Stomach (tissue), 9 donors: ENCODE results near the gene COA8. TPM values are rescaled to one million over a fixed set of nuclear protein-coding genes. Genes with fewer than 3 reads are reported as not detected.
A peak's percentile ranks its signal among the peaks of the same experiment; 100 is the strongest.

ENCODE experiments used
- DNase-seq, 2 donors: peaks; one replicate each; pipeline versions ENCODE4 v3.0.0 to v3.0.0-alpha.2; 2013 to 2019
- H3K27ac ChIP-seq, 5 donors: fragments of 200-600 bp in 4 of 5; sonication (generic) in 4 of 5; one replicate each; pipeline ENCODE4 v1.5.1; 2013 to 2019; ENCODE audit warnings: mild to moderate bottlenecking in 1 of 5, moderate library complexity in 1 of 5
- H3K27me3 ChIP-seq, 3 donors: fragments of 200-600 bp; sonication (generic); one replicate each; pipeline ENCODE4 v1.5.1; 2017 to 2019; ENCODE audit warnings: mixed run types in 1 of 3
- H3K36me3 ChIP-seq, 4 donors: fragments of 200-600 bp; sonication (generic); 1 replicate in 3 of 4; 2 replicates in 1 of 4; pipeline ENCODE4 v1.5.1; 2016 to 2019
- H3K4me1 ChIP-seq, 4 donors: fragments of 200-600 bp; sonication (generic); one replicate each; pipeline ENCODE4 v1.5.1; 2016 to 2019
- H3K4me3 ChIP-seq, 4 donors: fragments of 200-600 bp; sonication (generic) in 3 of 4; one replicate each; pipeline ENCODE4 v1.5.1; 2016 to 2019; ENCODE audit warnings: mild to moderate bottlenecking in 1 of 4
- H3K9me3 ChIP-seq, 4 donors: fragments of 200-600 bp; sonication (generic); one replicate each; pipeline ENCODE4 v1.5.1; 2016 to 2019
- EP300 ChIP-seq: sonication (generic); formaldehyde crosslinking; IDR thresholded peaks from one replicate; pipeline ENCODE4 v1.6.1; 2017; ENCODE audit warnings: antibody characterized with exemption
- POLR2A ChIP-seq, 4 donors: fragments of 450-650 bp; IDR thresholded peaks; one replicate each; pipeline ENCODE4 v1.6.1; 2016; ENCODE audit warnings: antibody characterized with exemption in 4 of 4, control low read depth in 2 of 4, mild to moderate bottlenecking in 1 of 4, moderate library complexity in 1 of 4
- POLR2AphosphoS5 ChIP-seq, 3 donors: sonication (generic); formaldehyde crosslinking; IDR thresholded peaks; one replicate each; pipeline ENCODE4 v1.6.1; 2016; ENCODE audit warnings: antibody characterized with exemption in 3 of 3
- WGBS, 5 donors: extraction: QIAGEN DNeasy Blood & Tissue Kit in 3 of 5; methylation state at CpG; one replicate each; pipeline versions ENCODE4 v1.1.5 to v1.1.7; 2013 to 2018; 5-methylcytosine and 5-hydroxymethylcytosine counted together
- intact Hi-C: fragments of 100-400 bp; cut with DNase I; formaldehyde crosslinking; loops from one replicate; pipeline ENCODE4 v1.15.1; 2023; ENCODE audit warnings: low total_unique reads
- polyA plus RNA-seq, 3 donors: library from polyadenylated mRNA; stranded (reverse); fragments of 200-250 nt; gene quantifications; one replicate each; pipeline ENCODE4 v1.2.3, GENCODE V29; 2013
- total RNA-seq, 5 donors: library from RNA; depleted of rRNA; stranded (reverse); fragments of >200 nt; gene quantifications; one replicate each; pipeline versions ENCODE4 v1.1.0 to v1.2.3, GENCODE V29; 2014 to 2016
- TF ChIP-seq, protein P1 (sequence below), 7 experiments: fragments of 450-650 bp in 4 of 7; fragments of 200-600 bp in 3 of 7; sonication (generic) in 3 of 7; IDR thresholded peaks; one replicate each; pipeline ENCODE4 v1.5.1; 2016 to 2019; ENCODE audit warnings: antibody characterized with exemption in 7 of 7, control low read depth in 2 of 7, mild to moderate bottlenecking in 1 of 7
- donor health status: healthy with polysubstance abuse.
- donor health status: Bipolar disorder and iron deficiency.
- donor health status: healthy.

The COA8 gene
- total and polyA plus RNA-seq, 8 donors = 6.4 to 96.5 (median 21.0) TPM

DNA sequence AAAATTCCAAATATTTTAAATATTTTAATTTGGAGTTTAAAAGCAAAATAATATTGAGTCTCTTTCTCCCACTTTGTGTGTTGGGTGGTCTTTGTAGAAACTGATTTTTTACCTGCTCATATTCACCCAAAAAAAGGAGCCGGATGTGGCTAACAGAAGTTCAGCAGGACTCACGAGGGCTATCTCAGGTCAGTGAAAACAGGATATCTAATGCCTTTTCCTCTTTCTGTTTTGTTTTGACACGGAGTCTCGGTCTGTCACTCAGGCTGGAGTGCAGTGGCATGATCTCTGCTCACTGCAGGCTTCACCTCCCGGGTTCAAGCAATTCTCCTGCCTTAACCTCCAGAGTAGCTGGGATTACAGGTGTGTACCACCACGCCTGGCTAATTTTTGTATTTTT, 30.8 kb downstream of the COA8 start:
- intact Hi-C loops = no loop called here

GRCh38 chr14:103594265-103594664, 31.5 kb downstream of the COA8 start:
- H3K27me3 ChIP-seq = no peaks in the 10 kb centered on the region
- TF ChIP-seq POLR2AphosphoS5 (IDR thresholded peaks at IDR 0.05) (peak in 1 of 3 donors; percentile 16), EP300 (no peak), POLR2A (IDR thresholded peaks at IDR 0.05) (no peak)
- TF ChIP-seq, protein P1, sequence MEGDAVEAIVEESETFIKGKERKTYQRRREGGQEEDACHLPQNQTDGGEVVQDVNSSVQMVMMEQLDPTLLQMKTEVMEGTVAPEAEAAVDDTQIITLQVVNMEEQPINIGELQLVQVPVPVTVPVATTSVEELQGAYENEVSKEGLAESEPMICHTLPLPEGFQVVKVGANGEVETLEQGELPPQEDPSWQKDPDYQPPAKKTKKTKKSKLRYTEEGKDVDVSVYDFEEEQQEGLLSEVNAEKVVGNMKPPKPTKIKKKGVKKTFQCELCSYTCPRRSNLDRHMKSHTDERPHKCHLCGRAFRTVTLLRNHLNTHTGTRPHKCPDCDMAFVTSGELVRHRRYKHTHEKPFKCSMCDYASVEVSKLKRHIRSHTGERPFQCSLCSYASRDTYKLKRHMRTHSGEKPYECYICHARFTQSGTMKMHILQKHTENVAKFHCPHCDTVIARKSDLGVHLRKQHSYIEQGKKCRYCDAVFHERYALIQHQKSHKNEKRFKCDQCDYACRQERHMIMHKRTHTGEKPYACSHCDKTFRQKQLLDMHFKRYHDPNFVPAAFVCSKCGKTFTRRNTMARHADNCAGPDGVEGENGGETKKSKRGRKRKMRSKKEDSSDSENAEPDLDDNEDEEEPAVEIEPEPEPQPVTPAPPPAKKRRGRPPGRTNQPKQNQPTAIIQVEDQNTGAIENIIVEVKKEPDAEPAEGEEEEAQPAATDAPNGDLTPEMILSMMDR (IDR thresholded peaks at IDR 0.05) = no peak
- H3K27ac ChIP-seq = peak overlapping the region in 4 of 5 donors; percentile 20 to 72 (median 46)
- H3K36me3 ChIP-seq = peaks cover 12 to 23% (median 20%) of the 10 kb centered on the region in 4 donors
- intact Hi-C loops = no loop called here
- H3K9me3 ChIP-seq = no peaks in the 10 kb centered on the region
- H3K4me3 ChIP-seq = no peak overlapping the region
- 35 to 55% (median 47%) methylated on average over 10 to 11 of the region's 11 CpGs for WGBS, 5 donors
- peaks cover 12 to 29% (median 19%) of the 10 kb centered on the region in 4 donors for H3K4me1 ChIP-seq
- peak in 1 of 2 donors; percentile 72 for DNase-seq

More for the DNA sequence above, 30.8 kb downstream of the COA8 start:
- Histone ChIP-seq H3K4me1 (peaks cover 12 to 29% (median 19%) of the 10 kb centered on the region in 4 donors), H3K4me3 (no peak overlapping the region), H3K27ac (peak overlapping the region in 4 of 5 donors; percentile 20 to 72 (median 46)), H3K36me3 (peaks cover 16 to 30% (median 27%) of the 10 kb centered on the region in 4 donors), H3K9me3 (no peaks in the 10 kb centered on the region), H3K27me3 (no peaks in the 10 kb centered on the region)
- no peak for TF ChIP-seq POLR2AphosphoS5 (IDR thresholded peaks at IDR 0.05)
- no peak for TF ChIP-seq EP300
- TF ChIP-seq, protein P1 (IDR thresholded peaks at IDR 0.05) = no peak
- no peak for TF ChIP-seq POLR2A (IDR thresholded peaks at IDR 0.05)
- no peak for DNase-seq
- 44 to 62% (median 49%) methylated on average over 6 of the region's 6 CpGs for WGBS, 5 donors

DNA sequence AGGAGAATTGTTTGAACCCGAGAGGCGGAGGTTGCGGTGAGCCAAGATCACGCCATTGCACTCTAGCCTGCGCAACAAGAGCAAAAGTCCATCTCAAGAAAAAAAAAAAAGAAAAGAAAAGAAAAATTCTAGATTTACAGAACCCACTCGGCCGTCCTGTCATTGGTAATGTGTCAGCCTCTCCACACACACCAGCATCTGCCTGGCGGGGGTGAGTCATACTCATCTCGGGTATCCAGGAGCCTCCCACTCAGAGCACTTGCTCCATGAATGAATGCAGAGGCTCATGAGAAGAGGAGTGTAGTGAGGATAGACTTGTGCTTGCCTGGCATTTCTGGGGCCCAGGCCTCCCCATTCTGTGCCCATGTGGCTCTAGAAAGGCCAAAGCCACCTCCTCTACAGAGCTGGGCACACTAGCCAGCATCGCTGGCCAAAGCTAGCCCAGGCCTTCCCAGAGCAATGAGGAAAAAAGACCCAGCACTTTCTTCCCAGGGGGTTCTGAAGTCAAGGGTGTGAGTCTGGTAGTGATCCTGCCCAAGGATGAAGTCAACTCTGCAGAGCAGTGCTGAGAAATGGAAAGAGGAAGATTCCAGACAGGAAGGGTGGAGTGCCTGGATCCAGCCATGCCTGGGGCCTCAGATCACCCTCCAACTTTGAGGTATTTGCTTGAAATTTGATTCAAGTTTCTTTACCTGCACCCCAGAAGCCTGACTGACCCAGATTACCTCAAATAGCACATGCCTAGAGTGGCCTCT, 35.0 kb downstream of the COA8 start:
- peaks cover 12 to 29% (median 19%) of the 10 kb centered on the region in 4 donors for H3K4me1 ChIP-seq
- DNase-seq = no peak
- TF ChIP-seq POLR2AphosphoS5 (IDR thresholded peaks at IDR 0.05) = no peak
- TF ChIP-seq, protein P1 (IDR thresholded peaks at IDR 0.05) = no peak
- TF ChIP-seq EP300 = no peak
- no peak for TF ChIP-seq POLR2A (IDR thresholded peaks at IDR 0.05)
- H3K27ac ChIP-seq = no peak overlapping the region
- no peaks in the 10 kb centered on the region for H3K36me3 ChIP-seq
- no peaks in the 10 kb centered on the region for H3K9me3 ChIP-seq
- no peaks in the 10 kb centered on the region for H3K27me3 ChIP-seq
- WGBS, 5 donors = 85 to 92% (median 90%) methylated on average over 10 of the region's 10 CpGs
- intact Hi-C loops = no loop called here
- H3K4me3 ChIP-seq = no peak overlapping the region

DNA sequence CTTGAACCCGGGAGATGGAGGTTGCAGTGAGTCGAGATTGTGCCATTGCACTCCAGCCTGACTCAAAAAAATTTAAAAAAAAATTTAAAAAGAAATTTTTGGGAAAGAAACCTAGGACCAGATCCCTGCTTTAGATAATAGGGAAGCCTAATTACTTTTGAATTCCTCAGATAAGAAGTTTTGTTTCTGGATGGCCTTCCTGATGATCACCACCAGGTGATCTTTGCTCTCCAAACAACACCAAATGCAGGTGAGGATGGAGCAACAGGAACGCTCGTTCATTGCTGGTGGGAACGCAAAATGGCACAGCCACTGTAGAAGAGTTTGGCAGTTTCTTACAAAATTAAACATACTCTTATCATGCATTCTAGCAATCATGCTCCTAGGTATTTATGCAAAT, 37.7 kb downstream of the COA8 start:
- TF ChIP-seq EP300 = no peak
- TF ChIP-seq POLR2A (IDR thresholded peaks at IDR 0.05) = no peak
- no peak for TF ChIP-seq POLR2AphosphoS5 (IDR thresholded peaks at IDR 0.05)
- TF ChIP-seq, protein P1 (IDR thresholded peaks at IDR 0.05) = no peak
- DNase-seq = no peak
- no peak overlapping the region for H3K27ac ChIP-seq
- no peaks in the 10 kb centered on the region for H3K9me3 ChIP-seq
- no peaks in the 10 kb centered on the region for H3K27me3 ChIP-seq
- H3K4me1 ChIP-seq = peaks cover 0 to 5% (median 3%) of the 10 kb centered on the region in 4 donors
- 89 to 98% (median 95%) methylated on average over 5 of the region's 5 CpGs for WGBS, 5 donors
- H3K4me3 ChIP-seq = no peak overlapping the region
- intact Hi-C loops = no loop called here
- no peaks in the 10 kb centered on the region for H3K36me3 ChIP-seq
